K562 (cell line): Measurements from ENCODE around the gene SNX27. TPM values are rescaled to one million over a fixed set of nuclear protein-coding genes. Genes with fewer than 3 reads are reported as not detected.

ENCODE experiments used
- ATAC-seq: fragments of 200-7000 bp; cut with Tn5 transposase; 3 replicates; pipeline ENCODE4 v1.9.1; 2020; ENCODE audit warnings: moderate library complexity
- BruUV-seq: library from RNA; stranded (reverse); fragments of 400-500 nt; replicated peaks from 2 replicates; lab custom pipeline; 2021; lab: Mats Ljungman, UMichigan
- CTCF ChIA-PET: fragments of 300-600 bp; formaldehyde crosslinking; extraction: SDS; loops from one replicate; lab custom pipeline; 2021; ENCODE audit warnings: low intra/inter-chr PET ratio; lab: Yijun Ruan, JAX
- POLR2A ChIA-PET: fragments of 300-600, 350-650 bp; sonication (Branson Sonifier 250); formaldehyde crosslinking; extraction: SDS; loops from one replicate; lab custom pipeline; 2021; ENCODE audit warnings: antibody characterized with exemption, inconsistent platforms; lab: Yijun Ruan, JAX
- DNase-seq, 4 experiments: peaks; one replicate each; pipeline versions ENCODE4 v3.0.0 to v3.0.0-alpha.2; 2011 to 2018; ENCODE audit warnings: low spot score in 3 of 4, mixed read lengths in 3 of 4; ENCODE audit errors: extremely low read depth in 1 of 4
- FAIRE-seq: peaks from 2 replicates; lab custom pipeline; 2011; peaks lifted over from hg19 to GRCh38; lab: Jason Lieb, UNC
- H2AFZ ChIP-seq: 2 replicates; pipeline ENCODE4 v1.6.0; 2011; ENCODE audit warnings: low read depth, low read length, control low read depth, inconsistent platforms
- H3K27ac ChIP-seq: fragments of 200-600 bp; 3 replicates; pipeline ENCODE4 v1.8.0; 2011; ENCODE audit warnings: low read depth, mild to moderate bottlenecking, control low read depth, inconsistent platforms, low read length, moderate library complexity, mixed read lengths; ENCODE audit errors: extremely low read depth
- H3K27me3 ChIP-seq, 2 experiments: fragments of 300-600 bp in 1 of 2; 2 replicates in 1 of 2; 3 replicates in 1 of 2; pipeline versions ENCODE4 v1.6.0 to v1.8.0; 2011; ENCODE audit warnings: inconsistent platforms in 2 of 2, low read length in 2 of 2, mild to moderate bottlenecking in 1 of 2, mixed read lengths in 1 of 2, moderate library complexity in 1 of 2; ENCODE audit not compliant: control insufficient read depth in 2 of 2, insufficient read depth in 2 of 2
- H3K36me3 ChIP-seq: fragments of 300-600 bp; 3 replicates; pipeline ENCODE4 v1.8.0; 2011; ENCODE audit warnings: mild to moderate bottlenecking, low read length, inconsistent platforms; ENCODE audit not compliant: control insufficient read depth, insufficient read depth
- H3K4me1 ChIP-seq, 2 experiments: fragments of 200-600 bp in 1 of 2; replicated peaks in 1 of 2; 2 replicates in 1 of 2; 3 replicates in 1 of 2; pipeline versions ENCODE4 v1.5.1 to v1.8.0; 2011; ENCODE audit warnings: inconsistent platforms in 2 of 2, low read length in 2 of 2, mild to moderate bottlenecking in 1 of 2, mixed read lengths in 1 of 2, moderate library complexity in 1 of 2; ENCODE audit not compliant: control insufficient read depth in 2 of 2, insufficient read depth in 2 of 2
- H3K4me2 ChIP-seq: 2 replicates; pipeline ENCODE4 v1.6.1; 2011; ENCODE audit warnings: low read length, control low read depth, inconsistent platforms, mixed read lengths; ENCODE audit not compliant: insufficient read depth
- H3K4me3 ChIP-seq: fragments of 200-600 bp; sonication (generic), shearing (Covaris generic); 2 replicates; pipeline ENCODE4 v1.5.1; 2016; ENCODE audit warnings: control low read depth, inconsistent platforms
- H3K79me2 ChIP-seq: fragments of 200-600 bp; 3 replicates; pipeline ENCODE4 v1.8.0; 2011; ENCODE audit warnings: low read length, inconsistent platforms; ENCODE audit not compliant: control insufficient read depth, insufficient read depth
- H3K9ac ChIP-seq, 2 experiments: 2 replicates each; pipeline versions ENCODE4 v1.6.0 to v1.6.1; 2011; ENCODE audit warnings: low read depth in 2 of 2, low read length in 2 of 2, control low read depth in 1 of 2, inconsistent platforms in 1 of 2, mild to moderate bottlenecking in 1 of 2, mixed read lengths in 1 of 2; ENCODE audit not compliant: insufficient read depth in 1 of 2
- H3K9me1 ChIP-seq: one replicate; pipeline ENCODE4 v1.6.0; 2011; ENCODE audit warnings: inconsistent platforms, mild to moderate bottlenecking, low read length, moderate library complexity; ENCODE audit not compliant: control insufficient read depth, insufficient read depth
- H3K9me3 ChIP-seq: replicated peaks from 2 replicates; pipeline ENCODE4 v1.5.1; 2011; ENCODE audit warnings: low read depth, low read length, inconsistent platforms; ENCODE audit not compliant: control insufficient read depth, insufficient read depth
- H4K20me1 ChIP-seq: replicated peaks from 2 replicates; pipeline ENCODE4 v1.6.1; 2011; ENCODE audit warnings: low read length, inconsistent platforms, mixed read lengths; ENCODE audit not compliant: control insufficient read depth, insufficient read depth
- ARID3A ChIP-seq: IDR thresholded peaks from 2 replicates; pipeline ENCODE4 v1.6.1; 2012; ENCODE audit warnings: low read depth, low read length, improper control_type of control experiment, borderline replicate concordance
- ATF7 ChIP-seq: fragments of 450-650 bp; IDR thresholded peaks from 2 replicates; pipeline ENCODE4 v1.7.1; 2014; ENCODE audit warnings: mild to moderate bottlenecking, moderate library complexity
- CTCF ChIP-seq, 3 experiments: IDR thresholded peaks in 2 of 3; conservative IDR thresholded peaks in 1 of 3; 2 replicates each; pipeline ENCODE4 v1.5.1; 2011 to 2012; ENCODE audit warnings: low read length in 3 of 3, mild to moderate bottlenecking in 3 of 3, control low read depth in 2 of 3, improper control_type of control experiment in 1 of 3, inconsistent platforms in 1 of 3, low read depth in 1 of 3, mixed read lengths in 1 of 3, moderate library complexity in 1 of 3; ENCODE audit not compliant: insufficient read depth in 2 of 3
- NFIC ChIP-seq: fragments of 450-650 bp; IDR thresholded peaks from 2 replicates; pipeline ENCODE4 v1.6.1; 2017; ENCODE audit warnings: mild to moderate bottlenecking, inconsistent platforms
- ZNF41 ChIP-seq: fragments of 250-450 bp; sonication (Bioruptor Pico); conservative IDR thresholded peaks from 2 replicates; pipeline ENCODE4 v1.4.0; 2020; ENCODE audit warnings: mild to moderate bottlenecking
- WGBS: fragments of 100-300 bp; shearing (Covaris generic); methylation state at CpG from one replicate; pipeline ENCODE4 v1.1.6; 2016; ENCODE audit warnings: low coverage, mixed read lengths; ENCODE audit not compliant: insufficient coverage; ENCODE audit errors: missing lambda C conversion rate; 5-methylcytosine and 5-hydroxymethylcytosine counted together
- in situ Hi-C: fragments of 300-500 bp; cut with MboI; formaldehyde crosslinking; loops from 4 replicates; pipeline ENCODE4 v1.15.0; 2018; ENCODE audit warnings: inconsistent platforms, mixed read lengths
- intact Hi-C: fragments of 100-400 bp; cut with micrococcal nuclease; formaldehyde crosslinking; loops from 2 replicates; pipeline ENCODE4 v1.14.2; 2022
- polyA plus RNA-seq, 8 experiments: library from polyadenylated mRNA; depleted of rRNA in 4 of 8; stranded (reverse) in 5 of 8; unstranded in 3 of 8; fragments of >200 nt; fragmentation: Nextera tagmentation in 2 of 8; fragmentation: Illumina TruSeq in 1 of 8; extraction: Ambion mirVana in 2 of 8; extraction: Trizol in 1 of 8; gene quantifications; 2 replicates each; pipeline versions ENCODE4 v1.2.1 to v1.2.3, GENCODE V29; 2011 to 2014; ENCODE audit warnings: inconsistent platforms in 1 of 8, missing spikeins in 1 of 8
- total RNA-seq, 7 experiments: library from RNA; depleted of rRNA in 6 of 7; stranded (reverse); fragments of >200 nt in 6 of 7; fragmentation: Illumina TruSeq in 2 of 7; extraction: Trizol in 2 of 7; gene quantifications; 2 replicates each; pipeline versions ENCODE4 v1.2.1 to v1.2.3, GENCODE V29; 2011 to 2021; ENCODE audit warnings: low replicate concordance in 1 of 7

SNX27 gene
- total and polyA plus RNA-seq, 9 of the 15 experiments (the other 6 are each of a cell fraction or from before 2014, with no cell fraction given): 4.5 to 18.7 (median 10.1) TPM

- Histone ChIP-seq H3K27me3 (peaks cover 6 to 54% of the 10 kb centered on the region in 2 experiments; a peak in 2 of 5 replicates), H3K4me1 (peaks cover 13 to 17% of the 10 kb centered on the region in 2 experiments; a peak in 4 of 5 replicates), H2AFZ (no peak overlapping the region), H3K9me1 (no peaks in the 10 kb centered on the region), H3K27ac (no peak overlapping the region), H3K4me2 (no peak overlapping the region), H3K36me3 (no peaks in the 10 kb centered on the region), H3K9me3 (no peaks in the 10 kb centered on the region), H3K4me3 (no peak overlapping the region), H3K9ac (no peak overlapping the region), H4K20me1 (peaks cover 26% of the 10 kb centered on the region), H3K79me2 (no peaks in the 10 kb centered on the region)
- ATAC-seq (no peak), DNase-seq (peak; percentile 17 to 56 (median 34)), FAIRE-seq (no peak)
- 5% methylated on average over 17 of the region's 17 CpGs for WGBS
- ChIA-PET CTCF (interaction anchor here (0.5 kb wide), 1 partner anchor 20 kb away, joined by 3 read pairs; no protein-coding TSS in a partner anchor), POLR2A (interaction anchor here (0.7 to 1.7 kb wide), 3 partner anchors 13 to 434 kb away, joined by 4 to 7 read pairs (median 5); no protein-coding TSS in a partner anchor)
- in situ Hi-C loops (no loop called here), intact Hi-C loops (no loop called here)
- no TSS peak for BruUV-seq
- TF ChIP-seq NFIC (peak; percentile 58), ATF7 (0 out of 2 replicates have a peak, but pooled peaks have one; percentile 0), ZNF41 (no peak), ARID3A (no peak), CTCF (IDR thresholded peaks at IDR 0.05 in 2 of 3, conservative IDR thresholded peaks at IDR 0.05 in 1 of 3; ENCODE audit: insufficient read depth in 2 of 3, low read depth in 1 of 3, low read length in 3 of 3) (0 out of 6 replicates have a peak, but pooled peaks of 2 of the 3 experiments have one; percentile 3 to 20)
Observed at GRCh38 chr1:151715726-151716404, 104.0 kb downstream of the SNX27 start.
